HepG2 (cell line): ENCODE results near the gene DNAJC4. TPM values are rescaled to one million over a fixed set of nuclear protein-coding genes. Genes with fewer than 3 reads are reported as not detected.

ENCODE experiments used
- ATF4 ChIP-seq, 2 experiments: fragments of 450-650 bp in 1 of 2; sonication (generic) in 1 of 2; formaldehyde crosslinking; IDR thresholded peaks; 2 replicates each; pipeline versions ENCODE4 v1.5.0 to v1.8.0; 2020 to 2022; ENCODE audit warnings: mild to moderate bottlenecking in 1 of 2, missing genetic modification reagents in 1 of 2
- ATF7-NPFF ChIP-seq: sonication (generic); formaldehyde crosslinking; IDR thresholded peaks from 2 replicates; pipeline ENCODE4 v1.8.1; 2023; ENCODE audit warnings: mild to moderate bottlenecking, low read depth, missing genetic modification reagents, moderate library complexity
- DNMT1 ChIP-seq: sonication (generic); formaldehyde crosslinking; IDR thresholded peaks from 2 replicates; pipeline ENCODE4 v1.5.1; 2020; ENCODE audit warnings: mild to moderate bottlenecking, missing genetic modification reagents
- EZH2 ChIP-seq: conservative IDR thresholded peaks from 2 replicates; pipeline ENCODE4 v1.6.1; 2012; ENCODE audit warnings: mild to moderate bottlenecking, low read depth, low read length, moderate library complexity
- FOXO4 ChIP-seq: sonication (generic); formaldehyde crosslinking; conservative IDR thresholded peaks from 2 replicates; pipeline ENCODE4 v1.8.1; 2023; ENCODE audit warnings: missing genetic modification reagents
- GATAD1 ChIP-seq: IDR thresholded peaks from 2 replicates; pipeline ENCODE4 v1.6.1; 2016; ENCODE audit warnings: missing genetic modification reagents, missing compliant biosample characterization
- GLI4 ChIP-seq: sonication (generic); formaldehyde crosslinking; IDR thresholded peaks from 2 replicates; pipeline ENCODE4 v1.5.1; 2020; ENCODE audit warnings: missing genetic modification reagents, mild to moderate bottlenecking, moderate library complexity, borderline replicate concordance
- HDAC6 ChIP-seq: fragments of 200-600 bp; sonication (generic); IDR thresholded peaks from 2 replicates; pipeline ENCODE4 v1.7.0; 2017; ENCODE audit warnings: mild to moderate bottlenecking, antibody characterized with exemption, low read length, low read depth
- HNRNPK ChIP-seq: fragments of 200-400 bp; formaldehyde crosslinking; IDR thresholded peaks from 2 replicates; pipeline ENCODE4 v1.6.1; 2018; ENCODE audit warnings: low read length, low read depth, moderate library complexity, mild to moderate bottlenecking; ENCODE audit not compliant: poor library complexity, severe bottlenecking
- NFIB ChIP-seq: sonication (generic); formaldehyde crosslinking; IDR thresholded peaks from 2 replicates; pipeline ENCODE4 v1.9.0; 2021; ENCODE audit warnings: missing genetic modification reagents, mild to moderate bottlenecking, borderline replicate concordance
- NKX3-1 ChIP-seq: sonication (generic); formaldehyde crosslinking; IDR thresholded peaks from 2 replicates; pipeline ENCODE4 v1.5.0; 2020; ENCODE audit warnings: missing genetic modification reagents
- NR3C1 ChIP-seq: sonication (generic); formaldehyde crosslinking; IDR thresholded peaks from 2 replicates; pipeline ENCODE4 v1.4.0; 2020; ENCODE audit warnings: missing genetic modification reagents
- NRL ChIP-seq: sonication (generic); formaldehyde crosslinking; IDR thresholded peaks from 2 replicates; pipeline ENCODE4 v1.5.0; 2020; ENCODE audit warnings: missing genetic modification reagents, mild to moderate bottlenecking, moderate library complexity, borderline replicate concordance
- PHF20 ChIP-seq: sonication (generic); formaldehyde crosslinking; IDR thresholded peaks from 2 replicates; pipeline ENCODE4 v1.5.0; 2020; ENCODE audit warnings: mild to moderate bottlenecking, missing genetic modification reagents
- PHF8 ChIP-seq: sonication (generic); formaldehyde crosslinking; IDR thresholded peaks from 2 replicates; pipeline ENCODE4 v1.5.0; 2020; ENCODE audit warnings: missing genetic modification reagents
- RBFOX2 ChIP-seq: fragments of 200-400 bp; formaldehyde crosslinking; IDR thresholded peaks from 2 replicates; pipeline ENCODE4 v1.6.1; 2017; ENCODE audit warnings: low read depth, mild to moderate bottlenecking, low read length
- SRSF4 ChIP-seq: fragments of 200-400 bp; formaldehyde crosslinking; IDR thresholded peaks from one replicate; pipeline ENCODE4 v1.6.1; 2018; ENCODE audit warnings: mild to moderate bottlenecking, low read depth, low read length, moderate library complexity; ENCODE audit not compliant: poor library complexity, severe bottlenecking
- SRY ChIP-seq: sonication (generic); formaldehyde crosslinking; IDR thresholded peaks from 2 replicates; pipeline ENCODE4 v1.8.0; 2022; ENCODE audit warnings: mild to moderate bottlenecking, missing genetic modification reagents
- TAF1 ChIP-seq: sonication (generic); formaldehyde crosslinking; IDR thresholded peaks from 2 replicates; pipeline ENCODE4 v1.4.0; 2020; ENCODE audit warnings: missing genetic modification reagents
- TFDP1 ChIP-seq: IDR thresholded peaks from 2 replicates; pipeline ENCODE4 v1.6.1; 2016; ENCODE audit warnings: missing compliant biosample characterization, missing genetic modification reagents, borderline replicate concordance
- ZBTB25 ChIP-seq: IDR thresholded peaks from 2 replicates; pipeline ENCODE4 v1.6.1; 2018; ENCODE audit warnings: missing genetic modification reagents
- ZNF224 ChIP-seq: sonication (generic); formaldehyde crosslinking; IDR thresholded peaks from 2 replicates; pipeline ENCODE4 v1.5.0; 2020; ENCODE audit warnings: mild to moderate bottlenecking, missing genetic modification reagents
- ZNF317 ChIP-seq: sonication (generic); formaldehyde crosslinking; IDR thresholded peaks from 2 replicates; pipeline ENCODE4 v1.5.0; 2020; ENCODE audit warnings: mild to moderate bottlenecking, missing genetic modification reagents
- ZNF333 ChIP-seq: sonication (generic); formaldehyde crosslinking; IDR thresholded peaks from 2 replicates; pipeline ENCODE4 v1.4.0; 2020; ENCODE audit warnings: mild to moderate bottlenecking, missing genetic modification reagents, borderline replicate concordance
- ZNF33A ChIP-seq: sonication (generic); formaldehyde crosslinking; IDR thresholded peaks from 2 replicates; pipeline ENCODE4 v1.5.1; 2020; ENCODE audit warnings: missing genetic modification reagents, mild to moderate bottlenecking, moderate library complexity, borderline replicate concordance
- ZNF451 ChIP-seq: sonication (generic); formaldehyde crosslinking; IDR thresholded peaks from 2 replicates; pipeline ENCODE4 v1.5.0; 2020; ENCODE audit warnings: mild to moderate bottlenecking, missing genetic modification reagents
- ZNF724P ChIP-seq: sonication (generic); formaldehyde crosslinking; IDR thresholded peaks from 2 replicates; pipeline ENCODE4 v1.8.0; 2022; ENCODE audit warnings: missing genetic modification reagents, borderline replicate concordance
- polyA plus RNA-seq, 8 experiments: library from polyadenylated mRNA; depleted of rRNA in 3 of 8; stranded (reverse) in 7 of 8; unstranded in 1 of 8; fragments of >200 nt; fragmentation: Illumina TruSeq in 4 of 8; extraction: Trizol in 4 of 8; gene quantifications; 2 replicates each; pipeline versions ENCODE4 v1.2.1 to v1.2.3, GENCODE V29; 2011 to 2016; ENCODE audit warnings: low read depth in 4 of 8, missing spikeins in 1 of 8, mixed read lengths in 1 of 8; ENCODE audit not compliant: insufficient read depth in 1 of 8
- total RNA-seq, 5 experiments: library from RNA; depleted of rRNA; stranded (reverse); fragments of >200 nt; fragmentation: Illumina TruSeq; extraction: Trizol; gene quantifications; 2 replicates each; pipeline ENCODE4 v1.2.3, GENCODE V29; 2016; ENCODE audit warnings: low read depth in 1 of 5

The DNAJC4 gene
- total and polyA plus RNA-seq, 2 of the 13 experiments (the other 11 are each of a cell fraction or from before 2014, with no cell fraction given) = 10.3 to 60.8 TPM

GRCh38 chr11:64226507-64227051 is 3.8 kb upstream of the DNAJC4 start (continued):
- TF ChIP-seq TFDP1 (CRISPR knock-in tag) = peak; percentile 38; the same call in 1 of the 2 replicates
- peak; percentile 48; the same call in 1 of the 2 replicates for TF ChIP-seq SRY (CRISPR knock-in tag)
- TF ChIP-seq PHF20 = peak; percentile 44; the same call in 1 of the 2 replicates
- no peak for TF ChIP-seq HDAC6
- TF ChIP-seq GATAD1 (CRISPR knock-in tag) = peak; percentile 62
- peak; percentile 8; the same call in 1 of the 2 replicates for TF ChIP-seq PHF8 (CRISPR knock-in tag)
- TF ChIP-seq ATF7-NPFF (CRISPR knock-in tag) = no peak
- no peak for TF ChIP-seq NKX3-1 (CRISPR knock-in tag)
- TF ChIP-seq ZNF317 (CRISPR knock-in tag) = 0 out of 2 replicates have a peak, but pooled peaks have one; percentile 7
- no peak for TF ChIP-seq ZNF724P (CRISPR knock-in tag)
- TF ChIP-seq EZH2 = no peak
- no peak for TF ChIP-seq HNRNPK
- peak; percentile 25; the same call in 1 of the 2 replicates for TF ChIP-seq NRL
- TF ChIP-seq ATF4 (CRISPR knock-in tag; IDR thresholded peaks at IDR 0.05) = no peak
- TF ChIP-seq ZBTB25 = peak; percentile 7; the same call in 1 of the 2 replicates
- TF ChIP-seq NFIB = no peak
- TF ChIP-seq FOXO4 (CRISPR knock-in tag) = no peak
- TF ChIP-seq TAF1 (CRISPR knock-in tag) = no peak
- no peak for TF ChIP-seq ZNF33A (CRISPR knock-in tag)
- 0 out of 2 replicates have a peak, but pooled peaks have one; percentile 55 for TF ChIP-seq GLI4 (CRISPR knock-in tag)
- 0 out of 2 replicates have a peak, but pooled peaks have one; percentile 73 for TF ChIP-seq ZNF224 (CRISPR knock-in tag)
- TF ChIP-seq RBFOX2 = 0 out of 2 replicates have a peak, but pooled peaks have one; percentile 32
- TF ChIP-seq ZNF451 = 0 out of 2 replicates have a peak, but pooled peaks have one; percentile 21
- no peak for TF ChIP-seq ZNF333 (CRISPR knock-in tag)
- TF ChIP-seq NR3C1 (CRISPR knock-in tag) = no peak
- no peak for TF ChIP-seq SRSF4
- TF ChIP-seq DNMT1 (CRISPR knock-in tag) = no peak
